Activated CD8-positive, alpha-beta memory T cell treated with anti-CD3 and anti-CD28 coated beads for 4 hours (primary cell): ENCODE data around the gene GNAI2.

ENCODE experiments used
- DNase-seq, 2 donors: peaks; one replicate each; pipeline ENCODE4 v3.0.0-alpha.2; 2020; ENCODE audit warnings: low read depth in 2 of 2

GNAI2 gene

GRCh38 chr3:50235716-50236483 lies at the start of gene GNAI2:
Gene GNAI2 (plus strand): TSS chr3:50236204. CDS start chr3:50236336, 132 bp downstream.
- peak; percentile 97 for DNase-seq

GRCh38 chr3:50187750-50188149 lies 48.3 kb upstream of the GNAI2 start:
- DNase-seq: no peak

GRCh38 chr3:50189274-50189673 lies 46.7 kb upstream of the GNAI2 start:
- no peak for DNase-seq

- DNase-seq: no peak
Observed at GRCh38 chr3:50189989-50190388, 46.0 kb upstream of the GNAI2 start.

GRCh38 chr3:50190936-50191660 lies 44.9 kb upstream of the GNAI2 start, which contains the start of gene GNAT1:
Gene GNAT1 (plus strand): TSS chr3:50191610. CDS start chr3:50191726, 116 bp downstream.
- DNase-seq: no peak

GRCh38 chr3:50192124-50192523 lies 43.9 kb upstream of the GNAI2 start:
- no peak for DNase-seq

GRCh38 chr3:50192689-50193141 lies 43.3 kb upstream of the GNAI2 start:
- DNase-seq: peak; percentile 55 to 66

GRCh38 chr3:50193286-50193685 lies 42.7 kb upstream of the GNAI2 start:
- DNase-seq: no peak

GRCh38 chr3:50193746-50194127 lies 42.3 kb upstream of the GNAI2 start:
- DNase-seq: no peak

- DNase-seq: peak; percentile 77 to 84
Observed at GRCh38 chr3:50194128-50194902, 41.7 kb upstream of the GNAI2 start.

- DNase-seq: no peak
Observed at GRCh38 chr3:50194903-50195500, 41.0 kb upstream of the GNAI2 start.

- DNase-seq: no peak
Observed at GRCh38 chr3:50195501-50196252, 40.3 kb upstream of the GNAI2 start.

GRCh38 chr3:50196253-50196801 lies 39.7 kb upstream of the GNAI2 start:
- DNase-seq: no peak

- DNase-seq: no peak
Observed at GRCh38 chr3:50201573-50202315, 34.3 kb upstream of the GNAI2 start.

- no peak for DNase-seq
Observed at GRCh38 chr3:50202353-50203112, 33.5 kb upstream of the GNAI2 start.

GRCh38 chr3:50203113-50203808 lies 32.7 kb upstream of the GNAI2 start:
- DNase-seq: no peak

GRCh38 chr3:50203809-50204803 lies 31.9 kb upstream of the GNAI2 start:
- DNase-seq: no peak
